NCI-H1048 (cell line): ENCODE data around the gene FKBP1A.

Experiments used
- DNase-seq: peaks from one replicate; lab custom pipeline; 2025; lab: John Stamatoyannopoulos, UW

Gene FKBP1A

DNA sequence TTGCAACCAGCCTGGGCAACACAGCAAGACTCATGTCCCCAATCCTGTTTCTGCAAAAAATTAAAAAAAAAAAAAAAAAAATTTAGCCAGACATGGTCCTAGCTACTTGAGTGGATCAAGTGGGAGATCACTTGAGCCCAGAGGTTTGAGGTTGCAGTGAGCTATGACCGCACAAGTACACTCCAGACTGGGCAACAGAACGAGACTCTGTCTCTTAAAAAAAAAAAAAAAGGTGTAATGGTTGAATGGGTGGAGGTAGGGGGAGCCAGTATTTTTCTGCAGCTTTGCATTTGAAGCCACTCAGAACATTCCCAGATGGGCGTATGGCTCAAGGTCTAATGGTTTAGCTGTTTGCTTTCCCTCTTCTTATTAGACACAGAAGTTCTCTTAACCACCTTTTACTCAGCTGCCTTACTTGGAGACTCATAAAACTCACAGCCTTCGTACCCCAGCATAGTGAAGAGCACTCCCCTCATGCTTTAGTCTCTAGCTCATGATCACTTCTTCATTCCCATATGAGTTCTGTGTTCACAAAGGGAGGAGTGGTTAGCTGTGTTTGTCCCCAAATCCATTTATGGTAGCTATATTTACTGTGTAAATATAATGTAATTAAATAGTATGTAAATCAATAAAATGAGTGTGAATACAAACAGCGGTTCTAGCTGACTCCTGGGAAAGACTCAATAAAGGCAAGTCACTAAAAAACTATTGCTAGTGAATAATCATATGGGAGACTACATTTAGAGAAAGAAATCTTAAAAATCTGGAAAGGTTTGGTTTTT is 9.0 kb downstream of the FKBP1A start:
- DNase-seq, result no peak

DNA sequence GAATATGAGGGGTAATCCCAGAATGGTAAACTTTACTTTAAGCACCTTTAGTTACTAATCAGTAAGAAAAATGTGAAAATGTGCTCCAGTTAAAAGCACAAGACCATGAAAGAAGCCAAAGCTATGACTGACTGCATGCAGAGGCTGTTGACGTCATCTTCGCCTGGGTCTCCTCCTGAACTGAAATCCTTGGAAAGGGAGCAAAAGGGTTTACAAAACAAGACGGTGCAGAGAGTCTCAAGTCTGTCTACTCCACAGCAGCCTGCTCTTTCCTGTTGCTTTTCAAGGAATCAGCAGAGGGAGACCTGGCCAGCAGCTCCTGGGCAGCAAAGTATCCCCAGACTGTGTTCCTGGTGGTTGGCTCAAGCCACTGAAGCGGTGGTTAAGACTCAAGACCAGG is 10.2 kb downstream of the FKBP1A start:
- DNase-seq, result no peak

DNA sequence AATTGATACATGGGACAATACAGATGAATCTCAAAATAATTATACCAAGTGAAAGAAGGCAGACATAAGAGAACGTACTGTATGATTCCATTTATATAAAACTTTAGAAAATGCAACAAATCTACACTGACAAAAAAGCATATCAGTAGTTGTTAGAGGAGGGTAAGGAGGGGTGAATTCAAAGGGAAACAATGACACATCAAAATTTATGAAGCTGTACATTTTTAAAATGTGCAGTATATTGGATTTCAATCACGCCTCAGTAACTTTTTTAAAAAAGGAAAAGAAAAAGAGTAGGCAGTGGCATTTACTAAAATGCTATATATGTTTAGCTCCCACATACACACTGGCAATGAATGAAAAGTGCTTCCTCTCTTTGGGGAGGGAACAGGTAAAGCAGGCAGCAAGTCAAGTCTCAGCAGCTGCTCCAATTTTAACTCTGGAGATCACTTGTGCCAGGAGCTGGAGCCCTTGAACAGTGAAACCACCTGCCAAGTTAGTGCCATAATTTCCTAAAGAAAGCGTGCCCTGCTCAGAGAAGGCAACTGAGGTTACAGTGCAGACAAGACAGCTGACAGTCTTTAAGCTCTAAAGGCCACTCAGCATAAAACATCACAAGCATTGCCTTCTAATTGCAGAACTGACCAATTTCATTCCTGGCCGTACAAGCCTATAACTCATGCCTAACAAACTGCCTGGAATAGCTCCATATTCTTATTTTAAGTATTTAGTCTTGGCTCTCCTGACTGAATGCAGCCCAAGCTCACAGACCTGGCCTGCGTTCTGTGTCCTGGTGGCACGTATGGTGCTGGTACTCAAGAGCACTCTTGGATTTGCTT is 10.9 kb downstream of the FKBP1A start:
- DNase-seq, result no peak

DNA sequence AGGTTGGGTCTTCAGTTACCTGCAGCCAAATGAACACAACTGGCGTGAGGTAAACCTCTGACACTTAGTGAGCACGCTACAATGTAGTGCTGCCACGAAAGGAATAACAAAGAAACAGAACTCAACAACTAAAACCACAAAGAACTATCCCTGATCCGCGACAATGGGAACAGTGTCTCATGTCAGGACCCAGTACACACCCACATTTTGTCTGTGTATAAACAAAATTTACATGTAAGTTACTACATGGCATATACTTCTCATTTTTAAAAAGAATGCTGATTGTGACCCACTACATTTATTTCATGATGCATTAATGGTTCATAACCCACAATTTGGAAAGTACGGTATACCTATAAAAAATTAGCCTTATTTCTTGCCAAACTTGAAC is 14.1 kb downstream of the FKBP1A start:
- no peak for DNase-seq

DNA sequence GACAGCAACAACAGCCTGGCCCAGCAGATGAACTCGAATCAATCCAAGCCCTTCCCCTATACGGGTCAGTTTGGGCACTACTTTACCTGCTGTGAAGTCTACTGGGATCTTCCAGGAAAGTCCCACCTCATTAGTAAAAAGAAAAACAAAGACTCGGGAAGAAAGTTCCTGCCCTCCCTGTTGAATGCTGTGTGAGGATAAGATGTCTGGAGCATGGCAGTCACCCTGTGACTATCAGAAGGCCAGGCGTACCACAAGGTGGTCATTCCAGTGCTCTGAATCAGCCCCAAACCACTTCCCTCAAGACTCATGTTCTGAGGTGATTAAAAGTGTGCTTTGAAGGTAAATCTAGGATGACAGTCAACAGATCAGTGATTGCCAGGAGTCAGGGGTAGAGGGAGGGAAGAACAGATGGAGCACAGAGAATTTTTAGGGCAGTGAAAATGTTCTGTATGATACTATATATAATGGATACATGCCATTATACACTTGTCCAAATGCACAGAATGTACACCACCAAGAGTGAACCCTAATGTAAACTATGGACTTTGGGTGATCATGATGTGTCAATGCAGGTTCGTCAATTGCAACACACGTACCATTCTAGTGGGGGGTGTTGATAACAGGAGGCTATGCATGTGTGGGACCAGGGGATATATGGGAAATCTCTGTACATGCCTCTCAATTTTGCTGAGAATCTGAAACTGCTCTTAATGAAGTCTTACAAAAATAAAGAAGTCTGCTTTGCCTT is 14.7 kb downstream of the FKBP1A start:
- no peak for DNase-seq

DNA sequence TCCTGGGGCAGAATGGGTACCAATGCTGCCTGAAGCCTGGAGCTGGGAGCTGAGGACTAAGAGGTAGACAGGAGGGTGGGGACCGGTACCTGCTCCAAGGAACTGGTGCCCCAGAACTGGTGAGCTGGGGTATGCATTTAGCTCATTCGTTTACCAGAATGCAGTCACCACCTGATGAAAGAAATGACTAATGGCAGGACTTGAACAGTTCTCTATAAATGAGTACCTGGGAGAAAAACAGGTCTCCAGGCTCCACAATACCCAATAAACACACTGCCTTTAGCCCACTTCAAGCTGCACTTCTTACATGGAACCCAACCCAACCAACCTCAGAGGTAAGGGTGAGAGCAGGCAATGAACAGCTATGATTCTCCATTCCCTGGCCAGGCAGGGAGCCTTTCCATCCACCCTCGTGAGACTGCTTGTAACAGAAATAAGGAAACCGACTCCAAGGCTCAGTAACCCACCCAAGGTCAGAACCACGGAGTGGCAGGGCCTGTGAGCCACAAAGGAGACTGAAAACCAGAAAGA is 15.4 kb downstream of the FKBP1A start:
- no peak for DNase-seq

- DNase-seq, result no peak
These were observed 16.2 kb downstream of the FKBP1A start for GRCh38 chr20:1376408-1377270.

DNA sequence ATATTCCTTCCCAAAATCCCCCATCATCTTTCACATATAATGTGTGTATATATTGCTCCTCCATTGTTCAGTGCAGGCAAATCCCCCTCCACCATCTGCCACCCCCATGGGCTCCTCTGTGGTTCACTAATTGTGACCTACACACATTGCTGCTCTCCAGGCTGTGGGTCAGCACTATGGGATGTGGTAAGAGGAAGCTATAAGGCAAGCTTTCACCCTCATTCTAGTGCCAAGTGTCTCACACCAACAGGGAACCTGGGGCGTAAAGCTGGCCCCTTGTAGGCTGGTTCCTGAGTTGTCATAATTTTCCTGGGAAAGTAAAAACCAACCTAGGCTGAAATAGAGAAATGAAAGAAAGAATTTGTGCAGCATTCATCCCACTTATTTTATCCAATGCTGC is 16.8 kb downstream of the FKBP1A start:
- DNase-seq, result no peak

DNA sequence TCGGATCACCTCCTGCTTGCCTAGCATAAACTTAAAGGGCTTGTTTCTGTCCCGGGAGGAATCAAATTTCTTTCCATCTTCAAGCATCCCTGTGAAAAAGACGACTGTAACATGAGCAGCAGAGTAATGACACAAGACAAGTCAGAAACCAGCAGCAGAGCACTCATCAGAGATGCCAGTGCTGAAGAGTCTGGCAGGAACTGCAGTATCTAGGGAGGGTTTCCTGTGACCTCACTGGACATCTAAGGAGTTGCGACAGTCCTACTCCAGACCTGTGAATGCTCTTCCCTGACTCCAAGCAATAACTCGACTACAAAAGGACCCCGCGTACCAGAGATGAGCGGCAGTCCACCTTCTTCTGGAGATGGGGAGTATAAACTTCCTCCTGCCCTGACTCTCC is 17.3 kb downstream of the FKBP1A start:
- DNase-seq, result no peak

DNA sequence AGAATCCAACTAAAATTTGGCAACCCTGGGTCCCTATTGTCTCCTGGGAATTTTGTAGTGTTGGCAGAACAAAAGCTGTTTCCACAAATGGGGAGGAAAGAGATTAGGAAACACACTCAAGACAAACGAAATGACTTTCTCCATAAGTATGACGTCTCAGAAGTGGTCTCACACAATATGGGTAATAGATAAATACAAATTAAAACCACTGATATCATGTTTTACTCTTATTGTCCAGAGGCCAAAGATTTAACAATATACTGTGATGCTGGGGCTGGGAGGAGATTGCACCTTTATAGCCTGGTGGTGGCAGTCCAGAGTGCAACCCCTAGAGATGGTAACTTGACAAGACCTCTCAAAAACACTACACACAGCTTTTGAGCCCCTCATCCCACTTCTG is 18.6 kb downstream of the FKBP1A start:
- DNase-seq, result no peak

- DNase-seq, result no peak
These were observed 19.2 kb downstream of the FKBP1A start for GRCh38 chr20:1373614-1374013.

- DNase-seq, result no peak
These were observed 19.8 kb downstream of the FKBP1A start for GRCh38 chr20:1373036-1373435.

- DNase-seq, result no peak
These were observed 20.9 kb downstream of the FKBP1A start for GRCh38 chr20:1371830-1372539.

- DNase-seq, result no peak
These were observed 21.6 kb downstream of the FKBP1A start for GRCh38 chr20:1371202-1371782.

GRCh38 chr20:1370548-1371110 is 22.2 kb downstream of the FKBP1A start:
- no peak for DNase-seq

GRCh38 chr20:1369970-1370369 is 22.9 kb downstream of the FKBP1A start:
- DNase-seq, result no peak

DNA sequence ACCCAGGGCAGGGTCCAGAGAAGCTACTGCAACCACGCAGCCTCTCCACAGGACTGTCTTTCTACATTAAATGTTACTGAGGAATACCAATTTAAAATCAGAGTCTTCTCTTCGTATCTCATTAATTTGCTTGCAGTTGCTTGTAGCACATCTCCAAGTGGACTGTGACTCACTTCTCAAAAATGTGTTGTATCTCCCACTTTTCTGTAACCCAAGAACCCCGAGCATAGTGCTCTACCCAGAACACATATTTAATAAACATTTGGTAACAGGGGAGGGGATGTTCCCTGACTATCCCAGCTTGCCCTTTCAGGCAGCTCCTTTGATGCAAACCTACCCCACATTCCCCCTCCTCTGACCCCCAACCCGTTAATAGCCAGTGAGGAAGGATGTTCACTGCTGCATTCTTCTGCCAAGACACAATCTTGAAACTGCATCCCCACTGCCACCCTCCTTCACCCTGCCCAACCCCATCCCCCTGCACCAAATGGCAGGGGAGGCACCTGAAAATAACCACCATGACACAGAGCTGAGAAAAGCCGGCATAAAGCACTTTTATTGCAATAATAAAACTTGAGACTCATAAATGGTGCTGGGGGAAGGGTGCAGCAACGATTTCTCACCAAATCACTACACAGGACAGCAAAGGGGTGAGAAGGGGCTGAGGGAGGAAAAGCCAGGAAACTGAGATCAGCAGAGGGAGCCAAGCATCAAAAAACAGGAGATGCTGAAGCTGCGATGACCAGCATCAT is 24.2 kb downstream of the FKBP1A start:
- DNase-seq, result no peak

- DNase-seq, result no peak
These were observed 25.4 kb downstream of the FKBP1A start for GRCh38 chr20:1367479-1367878.

DNA sequence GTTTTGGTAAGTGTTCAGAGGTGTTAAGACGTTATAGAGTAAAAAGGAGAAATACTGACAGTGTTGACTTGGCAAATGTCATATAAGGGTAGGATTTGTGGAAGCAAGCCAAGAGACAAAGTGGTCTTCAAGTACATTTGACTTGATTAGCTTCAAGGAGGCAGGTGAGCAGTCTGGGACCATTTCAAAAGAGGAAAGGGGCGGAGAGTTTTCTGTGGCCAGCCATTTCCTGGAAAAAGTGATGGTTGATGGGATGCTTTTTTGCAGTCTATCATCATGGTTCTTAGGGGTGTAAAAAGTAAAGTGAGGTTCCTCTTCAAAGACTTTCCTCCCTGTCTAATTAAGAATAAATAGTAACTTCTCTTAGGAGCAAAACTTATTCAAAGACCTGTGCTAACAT is 28.7 kb downstream of the FKBP1A start:
- DNase-seq, result no peak
